Neural cell (in vitro differentiated cells): ENCODE measurements around the gene CACNA1C. TPM values are rescaled to one million over a fixed set of nuclear protein-coding genes. Genes with fewer than 3 reads are reported as not detected.

Experiments
- H2AFZ ChIP-seq: fragments of 200-600, 300-800 bp; sonication (generic), shearing (Covaris generic); 2 replicates; pipeline ENCODE4 v1.6.0; 2014; ENCODE audit warnings: low read depth, mild to moderate bottlenecking, antibody characterized with exemption, low read length, moderate library complexity
- H3F3A ChIP-seq: fragments of 200-600 bp; shearing (Covaris generic); 2 replicates; pipeline ENCODE4 v1.6.1; 2016; ENCODE audit warnings: mild to moderate bottlenecking, moderate library complexity, mixed read lengths, antibody characterized with exemption, low read length; ENCODE audit not compliant: insufficient read depth, poor library complexity, severe bottlenecking
- H3K27ac ChIP-seq: fragments of 200-600, 300-800 bp; sonication (generic), shearing (Covaris generic); 2 replicates; pipeline ENCODE4 v1.5.1; 2014; ENCODE audit warnings: mild to moderate bottlenecking, low read length, moderate library complexity
- H3K27me3 ChIP-seq: fragments of 300-800, 200-600 bp; sonication (generic), shearing (Covaris generic); 2 replicates; pipeline ENCODE4 v1.6.0; 2014; ENCODE audit warnings: mild to moderate bottlenecking, low read depth, low read length, moderate library complexity; ENCODE audit not compliant: insufficient read depth
- H3K36me3 ChIP-seq: fragments of 300-800, 200-600 bp; sonication (generic), shearing (Covaris generic); 2 replicates; pipeline ENCODE4 v1.5.1; 2014; ENCODE audit warnings: mild to moderate bottlenecking, antibody characterized with exemption, low read length, moderate library complexity; ENCODE audit not compliant: insufficient read depth
- H3K4me2 ChIP-seq: fragments of 300-800, 200-600 bp; sonication (generic), shearing (Covaris generic); 2 replicates; pipeline ENCODE4 v1.6.0; 2014; ENCODE audit warnings: mild to moderate bottlenecking, low read length
- H3K4me3 ChIP-seq: fragments of 300-800, 200-600 bp; sonication (generic), shearing (Covaris generic); 2 replicates; pipeline ENCODE4 v1.5.1; 2014; ENCODE audit warnings: mild to moderate bottlenecking, low read length, moderate library complexity
- H3K79me2 ChIP-seq: fragments of 200-600 bp; shearing (Covaris generic); replicated peaks from 2 replicates; pipeline ENCODE4 v1.6.0; 2014; ENCODE audit warnings: mild to moderate bottlenecking, low read length, moderate library complexity; ENCODE audit not compliant: insufficient read depth
- H3K9ac ChIP-seq: fragments of 300-800, 200-600 bp; sonication (generic), shearing (Covaris generic); 2 replicates; pipeline ENCODE4 v1.6.1; 2016; ENCODE audit warnings: mild to moderate bottlenecking, low read length, mixed read lengths
- H3K9me2 ChIP-seq: fragments of 200-600 bp; shearing (Covaris generic); 2 replicates; pipeline ENCODE4 v1.6.1; 2016; ENCODE audit warnings: mild to moderate bottlenecking, low read length, mixed read lengths; ENCODE audit not compliant: insufficient read depth
- H3K9me3 ChIP-seq: fragments of 200-600, 300-800 bp; sonication (generic), shearing (Covaris generic); 2 replicates; pipeline ENCODE4 v1.6.1; 2016; ENCODE audit warnings: mild to moderate bottlenecking, mixed run types, low read length, moderate library complexity, mixed read lengths
- H4K20me1 ChIP-seq: fragments of 200-600 bp; shearing (Covaris generic); 2 replicates; pipeline ENCODE4 v1.6.1; 2016; ENCODE audit warnings: mild to moderate bottlenecking, mixed run types; ENCODE audit not compliant: insufficient read depth
- CTCF ChIP-seq: fragments of 450-650 bp; IDR thresholded peaks from 2 replicates; pipeline ENCODE4 v1.5.1; 2014; ENCODE audit warnings: antibody characterized with exemption, mild to moderate bottlenecking, moderate library complexity; ENCODE audit not compliant: poor library complexity, severe bottlenecking
- EP300 ChIP-seq: fragments of 450-650 bp; conservative IDR thresholded peaks from 2 replicates; pipeline ENCODE4 v1.6.1; 2014; ENCODE audit warnings: antibody characterized with exemption, mild to moderate bottlenecking, moderate library complexity; ENCODE audit not compliant: poor library complexity, severe bottlenecking
- EZH2 ChIP-seq: fragments of 200-600, 300-800 bp; shearing (Covaris generic), sonication (generic); IDR thresholded peaks from 2 replicates; pipeline ENCODE4 v1.6.1; 2014; ENCODE audit warnings: antibody characterized with exemption, low read length, borderline replicate concordance, mild to moderate bottlenecking; ENCODE audit not compliant: insufficient read depth, poor library complexity, severe bottlenecking
- MXI1 ChIP-seq: fragments of 450-650 bp; conservative IDR thresholded peaks from 2 replicates; pipeline ENCODE4 v1.6.1; 2014; ENCODE audit warnings: antibody characterized with exemption, mild to moderate bottlenecking; ENCODE audit not compliant: poor library complexity, severe bottlenecking
- POLR2AphosphoS5 ChIP-seq: IDR thresholded peaks from 2 replicates; pipeline ENCODE4 v1.6.1; 2012
- RAD21 ChIP-seq: fragments of 450-650 bp; conservative IDR thresholded peaks from 2 replicates; pipeline ENCODE4 v1.6.1; 2014; ENCODE audit warnings: antibody characterized with exemption, mild to moderate bottlenecking, moderate library complexity
- REST ChIP-seq: IDR thresholded peaks from 2 replicates; pipeline ENCODE4 v1.6.1; 2012; ENCODE audit warnings: borderline replicate concordance
- SMC3 ChIP-seq: fragments of 450-650 bp; conservative IDR thresholded peaks from 2 replicates; pipeline ENCODE4 v1.6.1; 2014; ENCODE audit warnings: antibody characterized with exemption, mild to moderate bottlenecking, moderate library complexity; ENCODE audit not compliant: poor library complexity
- TAF1 ChIP-seq: IDR thresholded peaks from 2 replicates; pipeline ENCODE4 v1.6.1; 2012; ENCODE audit warnings: low read depth
- polyA plus RNA-seq: library from polyadenylated mRNA; depleted of rRNA; stranded (reverse); fragments of >200 nt; gene quantifications from 2 replicates; pipeline ENCODE4 v1.2.3, GENCODE V29; 2014

The CACNA1C gene
- polyA plus RNA-seq, 1 donor from 2014 or later = 9.7 TPM

GRCh38 chr12:2180737-2181082, 127.9 kb downstream of the CACNA1C start:
- Histone ChIP-seq H3K9me2 (no peaks in the 10 kb centered on the region), H3K4me2 (no peak overlapping the region), H3K27ac (no peak overlapping the region), H3K79me2 (no peaks in the 10 kb centered on the region), H3K9ac (no peak overlapping the region), H3K4me3 (no peak overlapping the region), H2AFZ (no peak overlapping the region), H3K27me3 (no peaks in the 10 kb centered on the region), H4K20me1 (no peaks in the 10 kb centered on the region), H3K9me3 (no peaks in the 10 kb centered on the region), H3F3A (no peaks in the 10 kb centered on the region), H3K36me3 (no peaks in the 10 kb centered on the region)
- TF ChIP-seq RAD21 (no peak), CTCF (no peak), SMC3 (no peak), REST (no peak), POLR2AphosphoS5 (no peak), EP300 (no peak), TAF1 (no peak), EZH2 (no peak), MXI1 (no peak)

GRCh38 chr12:2183556-2184541, 131.1 kb downstream of the CACNA1C start:
- H3K9me2 ChIP-seq = no peaks in the 10 kb centered on the region
- H3K36me3 ChIP-seq = no peaks in the 10 kb centered on the region
- H3K27ac ChIP-seq = peak overlapping the region; percentile 25
- no peaks in the 10 kb centered on the region for H3K79me2 ChIP-seq
- H3F3A ChIP-seq = no peaks in the 10 kb centered on the region
- H3K9me3 ChIP-seq = no peaks in the 10 kb centered on the region
- no peak overlapping the region for H2AFZ ChIP-seq
- H3K27me3 ChIP-seq = no peaks in the 10 kb centered on the region
- H3K4me3 ChIP-seq = no peak overlapping the region
- no peak overlapping the region for H3K4me2 ChIP-seq
- TF ChIP-seq EZH2 (no peak), RAD21 (peak; percentile 70), SMC3 (peak; percentile 67), EP300 (peak; percentile 11), POLR2AphosphoS5 (no peak), REST (peak; percentile 93), CTCF (peak; percentile 63), TAF1 (no peak), MXI1 (peak; percentile 22)
- H4K20me1 ChIP-seq = no peaks in the 10 kb centered on the region
- peak overlapping the region; percentile 7 for H3K9ac ChIP-seq
